Neural cell (in vitro differentiated cells): ENCODE data around the gene SERPINA3. TPM values are rescaled to one million over a fixed set of nuclear protein-coding genes. Genes with fewer than 3 reads are reported as not detected.

Experiments used
- H2AFZ ChIP-seq: fragments of 200-600, 300-800 bp; sonication (generic), shearing (Covaris generic); 2 replicates; pipeline ENCODE4 v1.6.0; 2014; ENCODE audit warnings: low read depth, mild to moderate bottlenecking, antibody characterized with exemption, low read length, moderate library complexity
- H3F3A ChIP-seq: fragments of 200-600 bp; shearing (Covaris generic); 2 replicates; pipeline ENCODE4 v1.6.1; 2016; ENCODE audit warnings: mild to moderate bottlenecking, moderate library complexity, mixed read lengths, antibody characterized with exemption, low read length; ENCODE audit not compliant: insufficient read depth, poor library complexity, severe bottlenecking
- H3K27ac ChIP-seq: fragments of 200-600, 300-800 bp; sonication (generic), shearing (Covaris generic); 2 replicates; pipeline ENCODE4 v1.5.1; 2014; ENCODE audit warnings: mild to moderate bottlenecking, low read length, moderate library complexity
- H3K27me3 ChIP-seq: fragments of 300-800, 200-600 bp; sonication (generic), shearing (Covaris generic); 2 replicates; pipeline ENCODE4 v1.6.0; 2014; ENCODE audit warnings: mild to moderate bottlenecking, low read depth, low read length, moderate library complexity; ENCODE audit not compliant: insufficient read depth
- H3K36me3 ChIP-seq: fragments of 300-800, 200-600 bp; sonication (generic), shearing (Covaris generic); 2 replicates; pipeline ENCODE4 v1.5.1; 2014; ENCODE audit warnings: mild to moderate bottlenecking, antibody characterized with exemption, low read length, moderate library complexity; ENCODE audit not compliant: insufficient read depth
- H3K4me2 ChIP-seq: fragments of 300-800, 200-600 bp; sonication (generic), shearing (Covaris generic); 2 replicates; pipeline ENCODE4 v1.6.0; 2014; ENCODE audit warnings: mild to moderate bottlenecking, low read length
- H3K4me3 ChIP-seq: fragments of 300-800, 200-600 bp; sonication (generic), shearing (Covaris generic); 2 replicates; pipeline ENCODE4 v1.5.1; 2014; ENCODE audit warnings: mild to moderate bottlenecking, low read length, moderate library complexity
- H3K79me2 ChIP-seq: fragments of 200-600 bp; shearing (Covaris generic); replicated peaks from 2 replicates; pipeline ENCODE4 v1.6.0; 2014; ENCODE audit warnings: mild to moderate bottlenecking, low read length, moderate library complexity; ENCODE audit not compliant: insufficient read depth
- H3K9ac ChIP-seq: fragments of 300-800, 200-600 bp; sonication (generic), shearing (Covaris generic); 2 replicates; pipeline ENCODE4 v1.6.1; 2016; ENCODE audit warnings: mild to moderate bottlenecking, low read length, mixed read lengths
- H3K9me2 ChIP-seq: fragments of 200-600 bp; shearing (Covaris generic); 2 replicates; pipeline ENCODE4 v1.6.1; 2016; ENCODE audit warnings: mild to moderate bottlenecking, low read length, mixed read lengths; ENCODE audit not compliant: insufficient read depth
- H3K9me3 ChIP-seq: fragments of 200-600, 300-800 bp; sonication (generic), shearing (Covaris generic); 2 replicates; pipeline ENCODE4 v1.6.1; 2016; ENCODE audit warnings: mild to moderate bottlenecking, mixed run types, low read length, moderate library complexity, mixed read lengths
- H4K20me1 ChIP-seq: fragments of 200-600 bp; shearing (Covaris generic); 2 replicates; pipeline ENCODE4 v1.6.1; 2016; ENCODE audit warnings: mild to moderate bottlenecking, mixed run types; ENCODE audit not compliant: insufficient read depth
- EP300 ChIP-seq: fragments of 450-650 bp; conservative IDR thresholded peaks from 2 replicates; pipeline ENCODE4 v1.6.1; 2014; ENCODE audit warnings: antibody characterized with exemption, mild to moderate bottlenecking, moderate library complexity; ENCODE audit not compliant: poor library complexity, severe bottlenecking
- EZH2 ChIP-seq: fragments of 200-600, 300-800 bp; shearing (Covaris generic), sonication (generic); IDR thresholded peaks from 2 replicates; pipeline ENCODE4 v1.6.1; 2014; ENCODE audit warnings: antibody characterized with exemption, low read length, borderline replicate concordance, mild to moderate bottlenecking; ENCODE audit not compliant: insufficient read depth, poor library complexity, severe bottlenecking
- MXI1 ChIP-seq: fragments of 450-650 bp; conservative IDR thresholded peaks from 2 replicates; pipeline ENCODE4 v1.6.1; 2014; ENCODE audit warnings: antibody characterized with exemption, mild to moderate bottlenecking; ENCODE audit not compliant: poor library complexity, severe bottlenecking
- POLR2AphosphoS5 ChIP-seq: IDR thresholded peaks from 2 replicates; pipeline ENCODE4 v1.6.1; 2012
- RAD21 ChIP-seq: fragments of 450-650 bp; conservative IDR thresholded peaks from 2 replicates; pipeline ENCODE4 v1.6.1; 2014; ENCODE audit warnings: antibody characterized with exemption, mild to moderate bottlenecking, moderate library complexity
- SMC3 ChIP-seq: fragments of 450-650 bp; conservative IDR thresholded peaks from 2 replicates; pipeline ENCODE4 v1.6.1; 2014; ENCODE audit warnings: antibody characterized with exemption, mild to moderate bottlenecking, moderate library complexity; ENCODE audit not compliant: poor library complexity
- TAF1 ChIP-seq: IDR thresholded peaks from 2 replicates; pipeline ENCODE4 v1.6.1; 2012; ENCODE audit warnings: low read depth
- polyA plus RNA-seq: library from polyadenylated mRNA; depleted of rRNA; stranded (reverse); fragments of >200 nt; gene quantifications from 2 replicates; pipeline ENCODE4 v1.2.3, GENCODE V29; 2014
- TF ChIP-seq, protein P1 (sequence below): fragments of 450-650 bp; IDR thresholded peaks from 2 replicates; pipeline ENCODE4 v1.5.1; 2014; ENCODE audit warnings: antibody characterized with exemption, mild to moderate bottlenecking, moderate library complexity; ENCODE audit not compliant: poor library complexity, severe bottlenecking
- TF ChIP-seq, protein P2 (sequence below): IDR thresholded peaks from 2 replicates; pipeline ENCODE4 v1.6.1; 2012; ENCODE audit warnings: borderline replicate concordance

The SERPINA3 gene
- polyA plus RNA-seq, 1 donor from 2014 or later: not detected

DNA sequence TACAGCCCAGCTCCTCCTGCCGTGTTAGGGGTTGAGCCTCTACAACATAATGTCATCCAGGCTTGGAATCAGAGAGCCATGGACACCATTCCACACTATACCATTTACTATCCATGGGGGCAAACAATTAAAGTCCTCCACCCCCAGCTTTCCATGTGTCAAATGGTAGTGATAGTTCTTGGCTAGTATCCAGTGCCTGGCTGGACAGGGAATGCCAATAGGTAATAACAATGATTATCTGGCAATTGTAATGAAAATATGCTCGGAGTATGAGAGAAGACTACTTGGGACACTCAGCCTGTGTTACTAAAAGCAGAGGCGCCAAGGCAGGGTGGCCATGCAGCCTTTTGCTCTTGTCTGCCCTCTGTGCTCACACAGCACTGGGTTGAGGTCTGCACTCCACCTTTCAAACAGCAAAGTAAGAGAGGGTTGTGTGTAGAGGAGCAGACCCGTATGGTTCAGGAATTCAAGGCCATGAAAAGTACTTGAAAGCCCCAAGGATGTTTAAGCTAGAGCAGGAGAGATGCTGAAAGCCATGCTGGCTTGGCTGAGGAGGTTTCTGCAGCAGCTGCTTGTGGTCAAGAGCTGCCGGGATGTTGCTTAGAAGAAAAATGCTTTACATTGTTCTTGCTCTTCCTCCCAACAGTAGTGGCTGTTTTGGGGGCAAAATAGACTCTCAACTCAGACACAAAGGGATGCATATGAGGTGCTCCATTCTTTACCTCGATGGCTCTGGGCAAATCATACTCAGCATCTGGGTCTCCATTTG is 10.6 kb downstream of the SERPINA3 start:
- Histone ChIP-seq H3K27ac (no peak overlapping the region), H3K79me2 (no peaks in the 10 kb centered on the region), H4K20me1 (no peaks in the 10 kb centered on the region), H3K9me2 (no peaks in the 10 kb centered on the region), H3K27me3 (no peaks in the 10 kb centered on the region), H3K4me3 (no peak overlapping the region), H2AFZ (no peak overlapping the region), H3K4me2 (no peak overlapping the region), H3K9me3 (peaks cover 10% of the 10 kb centered on the region), H3F3A (no peaks in the 10 kb centered on the region), H3K9ac (no peak overlapping the region), H3K36me3 (no peaks in the 10 kb centered on the region)
- TF ChIP-seq SMC3 (no peak), TAF1 (no peak), EZH2 (no peak), EP300 (no peak), RAD21 (no peak)
- TF ChIP-seq, protein P1, sequence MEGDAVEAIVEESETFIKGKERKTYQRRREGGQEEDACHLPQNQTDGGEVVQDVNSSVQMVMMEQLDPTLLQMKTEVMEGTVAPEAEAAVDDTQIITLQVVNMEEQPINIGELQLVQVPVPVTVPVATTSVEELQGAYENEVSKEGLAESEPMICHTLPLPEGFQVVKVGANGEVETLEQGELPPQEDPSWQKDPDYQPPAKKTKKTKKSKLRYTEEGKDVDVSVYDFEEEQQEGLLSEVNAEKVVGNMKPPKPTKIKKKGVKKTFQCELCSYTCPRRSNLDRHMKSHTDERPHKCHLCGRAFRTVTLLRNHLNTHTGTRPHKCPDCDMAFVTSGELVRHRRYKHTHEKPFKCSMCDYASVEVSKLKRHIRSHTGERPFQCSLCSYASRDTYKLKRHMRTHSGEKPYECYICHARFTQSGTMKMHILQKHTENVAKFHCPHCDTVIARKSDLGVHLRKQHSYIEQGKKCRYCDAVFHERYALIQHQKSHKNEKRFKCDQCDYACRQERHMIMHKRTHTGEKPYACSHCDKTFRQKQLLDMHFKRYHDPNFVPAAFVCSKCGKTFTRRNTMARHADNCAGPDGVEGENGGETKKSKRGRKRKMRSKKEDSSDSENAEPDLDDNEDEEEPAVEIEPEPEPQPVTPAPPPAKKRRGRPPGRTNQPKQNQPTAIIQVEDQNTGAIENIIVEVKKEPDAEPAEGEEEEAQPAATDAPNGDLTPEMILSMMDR: no peak
- TF ChIP-seq, protein P2, sequence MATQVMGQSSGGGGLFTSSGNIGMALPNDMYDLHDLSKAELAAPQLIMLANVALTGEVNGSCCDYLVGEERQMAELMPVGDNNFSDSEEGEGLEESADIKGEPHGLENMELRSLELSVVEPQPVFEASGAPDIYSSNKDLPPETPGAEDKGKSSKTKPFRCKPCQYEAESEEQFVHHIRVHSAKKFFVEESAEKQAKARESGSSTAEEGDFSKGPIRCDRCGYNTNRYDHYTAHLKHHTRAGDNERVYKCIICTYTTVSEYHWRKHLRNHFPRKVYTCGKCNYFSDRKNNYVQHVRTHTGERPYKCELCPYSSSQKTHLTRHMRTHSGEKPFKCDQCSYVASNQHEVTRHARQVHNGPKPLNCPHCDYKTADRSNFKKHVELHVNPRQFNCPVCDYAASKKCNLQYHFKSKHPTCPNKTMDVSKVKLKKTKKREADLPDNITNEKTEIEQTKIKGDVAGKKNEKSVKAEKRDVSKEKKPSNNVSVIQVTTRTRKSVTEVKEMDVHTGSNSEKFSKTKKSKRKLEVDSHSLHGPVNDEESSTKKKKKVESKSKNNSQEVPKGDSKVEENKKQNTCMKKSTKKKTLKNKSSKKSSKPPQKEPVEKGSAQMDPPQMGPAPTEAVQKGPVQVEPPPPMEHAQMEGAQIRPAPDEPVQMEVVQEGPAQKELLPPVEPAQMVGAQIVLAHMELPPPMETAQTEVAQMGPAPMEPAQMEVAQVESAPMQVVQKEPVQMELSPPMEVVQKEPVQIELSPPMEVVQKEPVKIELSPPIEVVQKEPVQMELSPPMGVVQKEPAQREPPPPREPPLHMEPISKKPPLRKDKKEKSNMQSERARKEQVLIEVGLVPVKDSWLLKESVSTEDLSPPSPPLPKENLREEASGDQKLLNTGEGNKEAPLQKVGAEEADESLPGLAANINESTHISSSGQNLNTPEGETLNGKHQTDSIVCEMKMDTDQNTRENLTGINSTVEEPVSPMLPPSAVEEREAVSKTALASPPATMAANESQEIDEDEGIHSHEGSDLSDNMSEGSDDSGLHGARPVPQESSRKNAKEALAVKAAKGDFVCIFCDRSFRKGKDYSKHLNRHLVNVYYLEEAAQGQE: no peak

DNA sequence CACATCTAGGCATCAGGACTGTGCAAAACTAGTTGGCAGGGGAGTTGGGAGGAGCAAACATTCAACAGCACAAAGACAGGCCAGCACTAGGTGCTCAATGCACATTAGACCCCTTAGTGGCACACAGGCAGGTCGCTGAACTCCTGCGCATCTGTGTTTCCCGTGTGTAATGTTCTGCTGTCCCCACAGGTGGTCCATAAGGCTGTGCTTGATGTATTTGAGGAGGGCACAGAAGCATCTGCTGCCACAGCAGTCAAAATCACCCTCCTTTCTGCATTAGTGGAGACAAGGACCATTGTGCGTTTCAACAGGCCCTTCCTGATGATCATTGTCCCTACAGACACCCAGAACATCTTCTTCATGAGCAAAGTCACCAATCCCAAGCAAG is 11.2 kb downstream of the SERPINA3 start:
- no peaks in the 10 kb centered on the region for H4K20me1 ChIP-seq
- H3K9me3 ChIP-seq: peaks cover 8% of the 10 kb centered on the region
- TF ChIP-seq SMC3 (no peak), MXI1 (no peak), RAD21 (no peak), POLR2AphosphoS5 (no peak), EZH2 (no peak), TAF1 (no peak), EP300 (no peak)
- TF ChIP-seq, protein P2: no peak
- TF ChIP-seq, protein P1: no peak
- H3K36me3 ChIP-seq: no peaks in the 10 kb centered on the region
- H3K9ac ChIP-seq: no peak overlapping the region
- H2AFZ ChIP-seq: no peak overlapping the region
- H3K27me3 ChIP-seq: no peaks in the 10 kb centered on the region
- H3K27ac ChIP-seq: no peak overlapping the region
- no peaks in the 10 kb centered on the region for H3F3A ChIP-seq
- H3K4me2 ChIP-seq: no peak overlapping the region
- H3K9me2 ChIP-seq: no peaks in the 10 kb centered on the region
- H3K79me2 ChIP-seq: no peaks in the 10 kb centered on the region
- H3K4me3 ChIP-seq: no peak overlapping the region
